ENCODE measurements around the gene GH1. TPM values are rescaled to one million over a fixed set of nuclear protein-coding genes. Genes with fewer than 3 reads are reported as not detected.

GH1 gene
- total RNA-seq, 1 donor from 2014 or later: not detected

DNA sequence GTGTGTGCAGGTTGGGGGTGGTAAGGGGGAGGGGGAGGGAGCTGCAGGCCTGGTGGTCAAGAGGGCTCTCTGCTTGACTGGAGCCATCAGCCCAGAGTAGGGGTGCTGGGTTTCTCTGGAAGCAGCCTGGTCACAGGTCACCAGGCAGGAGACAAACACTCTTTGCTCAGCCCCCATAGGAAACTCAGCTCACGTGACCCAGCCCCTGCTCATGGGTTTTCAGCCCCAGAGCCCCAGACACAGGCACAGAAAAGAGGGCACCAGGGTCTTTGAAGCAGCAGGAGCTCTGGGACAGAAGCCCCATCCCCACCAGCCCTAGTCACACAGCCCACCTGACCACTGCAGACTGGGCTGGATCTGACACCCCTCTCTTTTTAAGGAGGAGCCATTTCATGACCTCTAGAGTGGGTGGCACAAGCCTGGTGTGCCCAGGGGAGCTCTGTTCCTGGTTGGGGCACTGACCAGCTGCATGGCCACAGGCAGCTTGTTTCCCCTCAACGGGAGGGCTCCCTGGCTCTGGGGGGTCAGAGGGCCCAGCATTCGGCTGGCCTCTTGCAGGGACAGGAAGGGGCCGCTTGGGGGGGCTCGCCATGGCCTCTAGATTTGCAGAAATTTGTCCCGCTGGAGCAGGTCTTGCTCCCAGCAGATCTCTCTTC, 27.3 kb upstream of the GH1 start:
- ATAC-seq (no peak), DNase-seq (ENCODE audit: low spot score) (no peak)

DNA sequence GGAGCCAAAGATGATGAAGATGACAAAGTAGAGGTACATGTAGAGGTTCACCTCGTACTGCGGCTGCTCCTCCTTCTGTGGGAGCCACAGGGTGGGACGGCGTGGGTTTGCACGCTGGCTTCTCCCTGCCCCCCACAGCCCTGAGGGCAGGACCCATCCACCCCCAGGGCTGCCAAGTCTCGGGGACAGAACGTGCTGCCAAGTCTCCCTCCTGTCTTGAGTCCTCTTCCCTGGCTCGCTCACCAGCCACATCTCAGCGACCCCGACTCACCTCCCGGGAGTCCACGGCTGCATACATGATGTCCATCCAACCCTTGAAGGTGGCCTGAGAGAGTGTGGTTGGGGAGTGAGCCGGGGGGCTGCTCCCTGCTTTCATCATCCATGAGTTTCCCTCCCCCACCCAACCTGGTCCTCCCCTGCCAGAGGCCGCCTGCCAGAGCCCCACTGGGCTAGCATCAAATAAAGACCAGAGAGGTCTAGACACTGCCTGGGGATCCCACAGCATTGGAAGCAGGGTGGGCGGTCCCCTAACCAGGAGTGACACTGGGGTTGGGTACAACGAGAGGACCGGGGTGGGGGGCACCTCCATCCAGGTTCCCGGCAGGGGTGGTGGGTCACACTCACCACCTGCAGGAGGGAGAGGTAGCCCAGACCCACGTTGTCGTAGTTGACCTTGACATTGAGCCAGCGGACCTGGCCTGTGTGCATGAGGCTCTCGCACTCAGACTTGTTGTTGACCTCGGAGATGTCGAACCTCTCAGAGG, 26.3 kb upstream of the GH1 start:
- no peak for DNase-seq (ENCODE audit: low spot score)
- no peak for ATAC-seq

DNA sequence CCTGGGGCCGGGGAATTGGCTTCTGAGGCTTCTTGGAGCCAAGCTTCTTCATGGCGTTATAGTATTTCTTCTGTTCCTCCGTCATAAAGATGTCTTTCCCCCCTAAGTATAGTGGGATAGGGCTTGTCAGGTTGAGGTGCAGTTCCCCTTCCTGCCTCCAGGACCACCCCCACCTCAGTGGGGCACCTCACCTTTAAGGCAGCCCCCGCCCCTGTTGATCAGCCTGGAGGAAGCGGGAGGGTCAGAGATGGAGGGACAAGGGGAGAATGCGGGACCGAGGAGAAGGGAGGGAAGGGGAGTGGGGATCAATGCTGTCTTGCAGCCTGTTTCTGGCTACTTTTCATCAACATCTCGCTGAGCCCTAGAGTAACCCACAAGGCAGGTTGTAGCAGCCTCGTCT, 25.1 kb upstream of the GH1 start:
- no peak for ATAC-seq

DNA sequence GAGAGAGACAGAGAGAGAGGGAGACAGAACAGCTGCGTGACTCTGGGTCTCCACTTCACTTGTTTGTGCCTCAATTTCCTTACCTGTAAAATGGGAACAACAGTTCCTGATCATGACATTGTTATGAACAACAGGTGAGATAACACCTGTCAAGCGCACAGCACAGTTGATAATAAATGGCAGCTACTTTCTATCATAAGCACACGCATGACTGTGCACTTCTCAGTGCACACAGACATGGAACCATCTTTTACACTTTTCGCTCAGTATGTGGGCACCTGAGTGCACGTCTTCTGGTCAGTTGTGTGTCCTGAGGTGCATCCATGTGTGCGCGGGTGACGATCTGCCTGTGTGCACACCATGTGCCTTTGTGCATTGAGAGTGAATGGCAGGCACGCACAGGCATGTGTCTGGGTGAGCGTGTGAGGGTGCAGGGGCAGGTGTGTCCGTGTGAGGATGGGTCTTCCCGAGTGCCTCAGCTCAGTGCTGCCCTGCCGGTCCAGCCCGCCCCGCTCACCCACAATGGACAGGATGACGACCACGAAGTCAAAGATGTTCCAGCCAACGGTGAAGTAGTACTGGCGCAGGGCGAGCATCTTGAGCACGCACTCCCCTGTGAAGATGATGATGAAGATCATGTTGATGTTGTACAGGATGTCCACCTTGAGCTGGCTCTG, 23.8 kb upstream of the GH1 start:
- ATAC-seq (no peak), DNase-seq (ENCODE audit: low spot score) (no peak)

More for the DNA sequence above, 25.1 kb upstream of the GH1 start:
- DNase-seq (ENCODE audit: low spot score): no peak

DNA sequence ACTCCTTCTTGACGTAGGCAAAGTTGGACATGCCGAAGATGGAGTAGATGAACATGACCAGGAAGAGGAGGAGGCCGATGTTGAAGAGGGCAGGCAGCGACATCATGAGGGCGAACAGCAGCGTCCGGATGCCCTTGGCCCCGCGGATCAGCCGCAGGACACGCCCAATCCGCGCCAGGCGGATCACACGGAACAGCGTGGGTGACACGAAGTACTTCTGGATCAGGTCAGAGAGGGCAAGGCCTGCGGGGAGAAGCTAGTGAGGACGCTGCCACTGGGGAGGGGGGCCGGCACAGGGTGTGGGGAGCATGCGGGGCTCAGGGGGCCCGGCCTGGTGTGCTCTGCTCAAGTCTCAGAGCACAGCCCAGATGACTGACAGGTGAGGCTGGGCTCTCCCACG, 23.1 kb upstream of the GH1 start:
- ATAC-seq: no peak
- no peak for DNase-seq (ENCODE audit: low spot score)

DNA sequence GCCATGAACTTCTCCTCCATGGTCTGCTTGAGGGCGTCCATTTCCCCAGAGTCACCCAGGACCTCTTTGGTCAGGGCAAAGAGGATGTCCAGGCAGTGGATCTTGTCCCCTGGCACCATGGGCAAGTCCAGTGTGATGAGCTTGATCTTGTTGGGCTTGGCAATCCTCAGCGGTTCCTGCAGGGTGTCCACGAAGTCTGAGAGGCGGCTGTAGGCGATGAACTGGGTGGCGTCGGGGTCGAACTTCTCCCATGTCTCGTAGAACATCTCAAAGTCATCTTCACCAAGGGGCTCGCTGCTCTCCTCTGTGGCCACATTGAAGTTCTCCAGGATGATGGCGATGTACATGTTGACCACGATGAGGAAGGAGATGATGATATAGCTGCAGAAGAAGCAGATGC, 22.5 kb upstream of the GH1 start:
- DNase-seq (ENCODE audit: low spot score): no peak
- no peak for ATAC-seq

DNA sequence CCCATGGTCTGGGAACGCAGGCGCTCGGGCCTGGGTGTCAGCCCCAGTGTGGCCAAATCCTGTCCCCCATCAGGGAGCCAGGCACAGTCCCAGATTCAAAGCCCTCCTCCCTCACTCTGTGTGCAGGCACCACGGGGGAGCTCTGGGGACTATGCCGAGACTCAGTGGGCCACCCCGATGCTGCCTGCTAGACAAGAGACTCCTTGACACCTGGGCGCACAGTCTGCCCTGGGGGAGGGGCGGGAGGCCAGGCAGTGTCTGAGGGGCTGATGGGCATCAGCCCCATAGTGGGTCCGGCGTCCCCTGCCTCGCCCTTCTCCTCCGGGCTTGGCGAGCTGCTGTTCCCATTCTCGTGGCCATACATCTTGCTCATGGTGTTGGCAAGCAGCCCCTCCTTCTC, 21.9 kb upstream of the GH1 start:
- no peak for DNase-seq (ENCODE audit: low spot score)
- ATAC-seq: no peak

DNA sequence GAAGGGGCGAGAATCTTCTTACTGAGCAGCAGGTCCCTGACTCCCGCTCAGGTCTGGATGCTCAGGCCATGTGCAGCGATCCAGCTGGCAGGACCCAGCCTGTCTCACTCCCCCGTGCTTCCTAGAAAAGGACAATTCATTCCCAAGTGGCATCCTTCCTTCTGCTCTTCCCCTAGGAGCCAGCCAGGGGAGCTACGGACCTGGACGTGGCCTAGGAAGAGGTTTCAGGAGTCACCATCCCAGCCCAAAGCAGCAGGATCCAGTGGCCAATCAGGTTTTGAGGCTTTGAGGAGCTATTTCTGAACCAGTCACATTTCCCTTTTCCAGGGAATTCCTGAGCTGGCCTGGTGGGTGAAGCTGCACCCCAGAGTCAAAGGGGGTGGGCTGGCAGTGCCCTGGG, 21.2 kb upstream of the GH1 start:
- DNase-seq (ENCODE audit: low spot score): no peak
- no peak for ATAC-seq

DNA sequence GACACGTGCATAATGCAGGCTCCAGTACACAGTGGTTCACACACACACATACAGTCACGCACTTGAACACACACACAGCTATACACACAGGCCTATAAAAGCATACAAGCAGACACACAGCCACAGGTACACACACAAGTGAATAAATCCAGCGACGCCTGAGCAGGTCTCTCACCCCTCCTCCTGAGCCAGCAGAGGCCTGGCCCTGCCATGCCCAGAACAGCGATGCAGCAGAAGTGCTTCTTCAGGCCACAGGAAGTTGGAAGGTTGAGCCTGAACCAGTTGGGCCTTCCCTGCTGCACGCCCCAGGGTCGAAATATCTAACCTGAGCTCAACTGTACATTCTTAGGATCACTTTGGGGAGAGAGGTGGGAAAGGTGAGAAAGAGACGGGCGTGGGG, 20.8 kb upstream of the GH1 start:
- ATAC-seq (no peak), DNase-seq (ENCODE audit: low spot score) (no peak)

DNA sequence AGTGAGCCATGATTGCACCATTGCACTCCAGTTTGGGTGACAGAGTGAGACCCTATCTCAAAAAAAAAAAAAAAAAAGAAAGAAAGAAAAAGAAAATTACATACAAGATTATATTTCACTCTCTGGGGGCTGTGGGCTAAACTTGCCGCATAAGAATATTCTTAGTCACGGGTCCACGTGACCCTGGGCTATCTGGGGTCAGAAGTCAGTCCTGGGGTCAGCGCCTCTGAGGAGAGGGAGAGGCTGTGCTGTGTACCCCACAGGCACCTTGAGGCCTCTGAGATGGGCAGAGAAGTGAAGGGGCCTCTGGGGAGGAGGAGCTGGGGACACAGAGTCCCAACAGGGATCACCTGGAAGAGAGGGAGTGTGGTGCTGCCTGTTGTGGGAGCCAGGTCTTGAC, 19.3 kb upstream of the GH1 start:
- ATAC-seq (no peak), DNase-seq (ENCODE audit: low spot score) (no peak)

DNA sequence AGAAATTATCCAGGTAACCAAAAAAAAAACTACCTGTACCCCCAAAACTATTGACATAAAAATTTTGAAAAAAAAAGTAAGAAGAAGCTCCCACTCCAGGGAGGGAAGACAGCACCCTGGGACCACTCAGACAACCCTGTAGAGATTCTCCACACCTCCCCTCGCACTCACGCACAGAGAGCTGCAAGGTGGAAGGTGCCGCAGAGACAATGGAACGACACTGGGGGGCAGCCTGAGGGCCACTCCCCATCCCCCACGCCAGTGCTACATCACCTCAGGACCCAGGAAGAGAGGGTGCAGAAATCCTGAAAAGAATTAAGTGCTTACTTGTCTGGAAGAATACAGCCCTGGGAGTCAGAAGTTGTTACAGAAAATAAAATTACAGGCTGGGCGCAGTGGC, 18.7 kb upstream of the GH1 start:
- DNase-seq (ENCODE audit: low spot score): no peak
- ATAC-seq: no peak

DNA sequence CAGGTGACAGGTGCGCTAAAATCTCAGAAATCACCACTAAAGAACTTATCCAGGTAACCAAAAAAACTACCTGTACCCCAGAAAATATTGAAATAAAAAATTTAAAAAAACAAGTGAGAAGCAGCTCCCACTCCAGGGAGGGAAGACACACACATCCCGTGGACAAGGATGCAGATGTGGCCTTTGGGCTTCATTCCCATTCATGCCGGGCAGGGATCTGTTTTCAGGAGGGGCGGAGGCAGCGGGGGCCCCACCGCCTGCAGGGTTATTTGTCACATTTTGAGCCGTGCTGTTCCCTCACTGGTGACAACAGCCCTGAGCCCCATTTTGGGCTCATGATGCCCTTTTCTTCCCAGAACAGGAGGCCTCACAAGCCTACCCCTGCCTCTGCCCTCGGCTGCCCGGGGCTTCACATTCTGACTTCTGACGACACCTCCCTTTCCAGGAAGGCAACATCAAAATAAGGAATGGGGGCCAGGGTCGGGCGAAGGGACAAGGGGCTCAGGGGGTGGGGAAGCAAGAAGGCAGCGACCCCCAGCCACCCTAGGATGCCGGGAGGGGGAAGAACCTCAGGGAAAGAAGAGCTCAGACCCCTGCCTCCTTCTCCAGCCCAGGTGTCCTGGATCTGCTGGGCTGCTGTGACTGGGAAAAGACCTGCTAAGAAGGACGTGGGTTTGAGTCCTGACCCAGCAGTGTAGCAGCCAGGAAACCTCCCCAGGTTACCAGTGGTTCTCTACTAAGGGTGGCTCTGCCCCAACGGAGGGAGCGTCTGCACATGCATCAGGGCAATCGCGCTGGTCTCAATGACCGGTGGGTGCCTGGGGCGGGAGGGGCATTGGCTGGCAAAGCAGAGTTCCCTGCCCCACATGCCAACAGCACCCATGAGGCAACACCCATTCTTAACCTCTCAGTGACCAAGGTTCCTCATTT, 15.8 kb upstream of the GH1 start:
- no peak for DNase-seq (ENCODE audit: low spot score)

DNA sequence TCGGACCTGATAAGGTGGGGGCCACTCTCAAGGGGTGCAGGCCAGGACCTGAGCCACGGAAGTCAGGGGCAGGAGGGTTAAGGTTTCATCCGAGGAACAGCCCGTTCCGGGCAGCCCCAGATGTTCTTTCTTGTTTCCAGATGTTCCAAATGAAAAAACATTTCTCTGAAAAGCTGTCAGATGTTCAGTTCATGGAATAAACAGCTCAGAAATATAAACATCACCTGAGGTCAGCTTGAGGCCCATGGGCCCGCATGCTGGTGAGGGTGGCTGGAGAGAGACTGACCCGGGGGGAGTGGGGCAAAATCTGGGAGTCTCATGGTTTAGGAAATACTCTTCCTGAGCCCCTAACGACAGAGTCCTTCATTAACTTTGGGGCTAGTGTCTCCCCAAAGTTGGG, 15.0 kb upstream of the GH1 start:
- DNase-seq (ENCODE audit: low spot score): no peak

More for the DNA sequence above, 15.8 kb upstream of the GH1 start:
- ATAC-seq: no peak

DNA sequence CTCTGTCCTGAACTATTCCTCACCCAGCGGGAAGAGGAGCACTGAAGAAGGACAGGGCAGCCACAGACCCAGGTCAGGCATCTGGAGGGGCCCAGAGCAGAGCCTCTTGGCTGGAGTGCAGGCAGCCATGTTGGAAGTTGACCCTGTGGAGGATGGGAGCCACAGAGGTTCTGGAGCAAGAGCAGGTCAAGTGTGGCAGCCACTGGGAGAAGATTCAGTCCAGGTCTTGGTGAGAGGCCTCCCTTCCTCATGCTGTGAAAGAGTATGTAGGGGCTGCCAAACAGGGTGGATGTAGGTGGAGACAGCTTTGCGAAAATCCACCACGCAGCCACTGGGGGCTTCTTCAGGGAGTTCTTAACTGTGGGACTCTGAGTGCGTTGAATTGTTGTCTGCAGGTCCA, 14.1 kb upstream of the GH1 start:
- ATAC-seq: no peak

More for the DNA sequence above, 15.0 kb upstream of the GH1 start:
- ATAC-seq: no peak

DNA sequence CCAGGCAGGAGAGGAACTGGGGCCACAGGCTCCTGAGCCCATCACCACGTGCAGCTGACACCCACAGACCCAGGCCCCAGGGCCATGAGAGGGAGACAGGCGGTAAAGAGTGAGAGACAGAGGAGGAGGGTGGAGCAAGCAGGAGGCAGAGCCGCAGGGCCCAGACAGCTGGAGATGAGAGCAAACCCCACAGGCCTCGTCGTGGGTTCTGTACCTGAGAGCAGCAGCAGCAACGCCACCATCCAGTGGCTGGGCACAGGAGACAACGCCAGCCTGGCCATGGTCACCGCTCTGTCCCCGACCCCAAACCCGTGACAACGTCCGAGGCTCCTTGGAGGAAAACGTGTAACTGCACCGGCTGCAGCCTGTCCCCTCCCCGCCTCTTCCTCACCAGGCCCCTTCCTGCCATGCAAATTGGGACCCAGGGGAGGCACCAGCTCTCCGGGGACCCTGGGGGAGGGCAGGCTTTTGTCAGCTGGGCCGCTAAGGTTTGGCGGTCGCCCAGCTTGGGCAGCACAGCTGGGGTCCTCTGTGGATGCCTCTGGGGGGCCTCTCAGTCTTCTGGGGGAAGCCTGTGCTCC, 13.4 kb upstream of the GH1 start, which contains the start of gene CD79B:
Gene CD79B (minus strand): TSS at position 351 of the 581 bp plus-strand sequence. CDS start 70 bp downstream, at position 281.
- DNase-seq (ENCODE audit: low spot score): no peak
- no peak for ATAC-seq

More for the DNA sequence above, 14.1 kb upstream of the GH1 start:
- DNase-seq (ENCODE audit: low spot score): no peak

DNA sequence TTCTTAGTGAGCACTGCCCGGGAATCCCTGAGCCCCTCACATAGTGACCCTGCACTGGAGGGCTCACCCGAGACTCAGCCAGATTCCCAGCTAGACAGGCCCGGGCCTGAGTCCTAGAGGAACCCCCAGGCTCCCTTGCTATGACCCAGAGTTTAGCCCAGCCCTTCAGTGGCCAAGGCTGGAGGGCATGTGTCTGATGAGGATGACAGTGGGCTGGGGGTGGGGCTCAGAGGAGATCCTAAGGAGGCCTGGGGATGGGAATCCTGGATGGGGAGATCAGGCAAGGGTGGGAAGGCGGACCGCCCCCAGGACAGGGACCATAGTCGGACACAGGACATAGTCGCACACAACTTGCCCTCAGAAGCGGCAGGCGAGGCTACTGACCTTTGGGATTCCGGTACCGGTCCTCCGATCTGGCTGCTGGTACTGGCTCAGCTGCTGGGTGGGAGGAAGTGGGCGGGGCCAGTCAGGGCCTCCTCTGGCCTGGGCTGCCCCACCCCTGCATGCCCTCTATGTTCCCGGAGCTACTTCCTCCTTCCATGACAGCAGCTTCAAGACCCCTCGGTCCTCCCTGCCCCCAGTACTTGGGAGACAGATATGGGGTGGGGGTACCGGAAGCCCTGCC, 12.4 kb upstream of the GH1 start:
- DNase-seq (ENCODE audit: low spot score) (no peak), ATAC-seq (peak; percentile 80)

DNA sequence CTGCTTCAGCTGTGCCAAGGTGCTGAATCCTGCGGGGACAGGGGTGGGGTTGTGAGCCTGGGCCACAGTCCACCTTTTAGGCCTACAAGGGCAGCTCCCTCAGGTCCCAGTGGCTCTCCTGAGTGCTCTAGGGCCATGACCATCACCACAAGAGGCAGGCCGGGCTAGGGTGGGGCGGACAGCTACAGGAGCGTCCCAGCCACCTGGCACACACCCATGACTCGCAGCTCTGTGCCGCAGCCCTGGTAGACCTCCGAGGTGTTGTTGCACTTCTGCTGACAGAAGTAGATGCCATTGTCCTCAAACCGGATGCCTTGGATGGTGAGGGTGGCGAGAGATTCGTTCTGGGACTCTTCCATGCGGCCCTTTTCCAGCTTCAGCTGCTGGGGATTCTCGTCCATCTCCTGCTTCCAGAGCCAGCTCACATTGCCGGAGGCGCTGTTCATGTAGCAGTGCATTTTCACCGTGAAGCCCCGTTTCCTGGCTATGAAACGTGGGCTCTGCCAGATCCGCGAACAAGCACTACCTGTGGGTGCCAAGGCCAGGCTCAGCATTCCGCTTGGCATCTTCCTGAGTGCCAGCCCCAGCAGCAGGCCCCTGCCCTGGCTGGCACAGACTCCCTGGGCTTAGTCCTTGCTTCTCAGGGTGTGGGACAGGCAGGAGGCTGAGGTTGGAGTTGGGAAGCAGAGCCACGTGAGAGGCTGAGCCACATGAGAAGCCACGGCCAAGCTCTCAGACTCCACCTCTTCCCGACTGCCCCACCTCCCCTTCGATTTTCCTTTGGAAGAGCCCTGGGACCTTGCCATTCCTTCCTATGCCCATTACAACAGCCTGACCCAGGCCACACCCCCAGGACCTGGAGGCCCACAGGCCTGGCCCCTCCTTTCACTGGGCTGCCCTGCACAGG, 11.5 kb upstream of the GH1 start:
- DNase-seq (ENCODE audit: low spot score): no peak
- ATAC-seq: peak; percentile 30

DNA sequence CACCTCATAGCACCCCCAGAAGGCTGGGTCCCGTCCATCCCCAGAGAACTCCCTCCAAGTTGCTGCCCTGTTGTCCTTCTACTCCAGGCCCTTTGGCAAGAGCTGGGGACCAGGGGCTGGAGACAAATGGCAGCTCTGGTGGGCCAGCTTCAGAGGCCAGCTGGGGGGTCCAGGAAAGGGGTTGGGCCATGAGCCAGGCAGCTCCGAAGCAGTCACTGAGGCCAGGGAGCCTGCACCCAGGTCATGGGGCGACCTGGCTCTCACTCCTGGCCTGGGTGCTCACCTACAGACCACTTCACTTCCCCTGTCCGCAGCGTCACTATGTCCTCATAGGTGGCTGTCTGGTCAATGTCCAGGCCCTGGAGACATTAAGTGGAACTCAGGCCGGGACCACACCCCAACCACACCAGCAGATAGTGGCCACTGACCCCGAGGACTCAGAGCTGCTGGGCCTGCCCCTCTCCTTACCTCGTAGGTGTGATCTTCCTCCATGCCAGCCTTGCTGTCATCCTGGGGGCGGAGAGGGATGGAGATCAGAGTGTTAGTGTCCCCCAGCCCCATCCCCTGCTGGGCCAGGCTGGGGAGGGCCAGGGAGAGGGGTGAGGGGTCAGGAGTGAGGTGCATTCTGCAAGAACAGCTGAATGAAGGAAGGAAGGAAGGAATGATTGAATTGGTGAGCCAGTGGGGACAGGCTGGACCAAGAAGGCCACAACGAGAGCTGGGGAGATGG, 10.5 kb upstream of the GH1 start:
- no peak for DNase-seq (ENCODE audit: low spot score)

More for the DNA sequence above, 10.5 kb upstream of the GH1 start:
- no peak for ATAC-seq
